MM.1S (cell line): ENCODE results near the gene SLC7A8.

Experiments used
- CTCF ChIP-seq: fragments of 300-600 bp; sonication (generic); IDR thresholded peaks from 2 replicates; pipeline ENCODE4 v1.5.1; 2016; ENCODE audit warnings: antibody characterized with exemption, low read length, mixed read lengths
- EZH2 ChIP-seq: fragments of 300-600 bp; sonication (generic); optimal IDR thresholded peaks from 2 replicates; pipeline ENCODE3; 2017; ENCODE audit warnings: low read depth, mild to moderate bottlenecking, antibody characterized with exemption, low read length, mixed read lengths
- EZH2phosphoT487 ChIP-seq: fragments of 300-600 bp; sonication (generic); IDR thresholded peaks from 2 replicates; pipeline ENCODE4 v1.6.1; 2018; ENCODE audit warnings: antibody characterized with exemption, low read length

GRCh38 chr14:23183479-23183878, at the start of gene SLC7A8:
- no peak for TF ChIP-seq CTCF
- no peak for TF ChIP-seq EZH2
- TF ChIP-seq EZH2phosphoT487 = no peak
